Measurements from ENCODE around the gene NLRC3.

GRCh38 chr16:3532741-3533140 lies 44.5 kb downstream of the NLRC3 start:
- TF ChIP-seq ZNF174 (tag by site-specific recombination; IDR thresholded peaks at IDR 0.05) (no peak), ZBTB11 (tag by site-specific recombination; conservative IDR thresholded peaks at IDR 0.05; ENCODE audit: low read depth) (no peak), ZNF354C (tag by site-specific recombination; IDR thresholded peaks at IDR 0.05; ENCODE audit: borderline replicate concordance, low read depth) (no peak), ZNF561 (tag by site-specific recombination; IDR thresholded peaks at IDR 0.05; ENCODE audit: borderline replicate concordance) (no peak), CTCF (tag by site-specific recombination; IDR thresholded peaks at IDR 0.05) (no peak), ZBTB1 (tag by site-specific recombination; IDR thresholded peaks at IDR 0.05) (no peak), OSR2 (tag by site-specific recombination; IDR thresholded peaks at IDR 0.05) (no peak)
